Lower leg skin (tissue), 4 donors: ENCODE measurements around the gene S100A16. TPM values are rescaled to one million over a fixed set of nuclear protein-coding genes. Genes with fewer than 3 reads are reported as not detected.

Experiments
- DNase-seq, 2 donors: peaks; one replicate each; pipeline ENCODE4 v3.0.0-alpha.2; 2019; ENCODE audit warnings: low spot score in 2 of 2
- H3K4me3 ChIP-seq: fragments of 200-600 bp; sonication (generic); 2 replicates; pipeline ENCODE4 v1.5.1; 2017; ENCODE audit warnings: mild to moderate bottlenecking, low read depth; ENCODE audit not compliant: poor library complexity, severe bottlenecking
- CTCF ChIP-seq, 3 donors: fragments of 450-650 bp; IDR thresholded peaks; one replicate each; pipeline ENCODE4 v1.5.1; 2016; ENCODE audit warnings: antibody characterized with exemption in 3 of 3, mild to moderate bottlenecking in 3 of 3, moderate library complexity in 2 of 3
- POLR2A ChIP-seq, 2 donors: fragments of 450-650 bp; IDR thresholded peaks; one replicate each; pipeline ENCODE4 v1.6.1; 2016 to 2017; ENCODE audit warnings: antibody characterized with exemption in 2 of 2, mild to moderate bottlenecking in 1 of 2, moderate library complexity in 1 of 2
- WGBS, 2 donors: methylation state at CpG; one replicate each; pipeline ENCODE4 v1.1.5; 2018; 5-methylcytosine and 5-hydroxymethylcytosine counted together
- intact Hi-C: fragments of 100-400 bp; cut with DNase I; formaldehyde crosslinking; loops from one replicate; pipeline ENCODE4 v1.15.0; 2023; ENCODE audit warnings: low total_unique reads
- total RNA-seq, 4 donors: library from RNA; depleted of rRNA; stranded (reverse); fragments of >200 nt; gene quantifications; one replicate each; pipeline ENCODE4 v1.1.0, GENCODE V29; 2016

The S100A16 gene
- total RNA-seq, 4 donors from 2014 or later = 289 to 390 (median 329) TPM

- DNase-seq = no peak
- no peak overlapping the region for H3K4me3 ChIP-seq
- 69 to 75% methylated on average over 3 of the region's 3 CpGs for WGBS, 2 donors
- TF ChIP-seq CTCF (IDR thresholded peaks at IDR 0.05) = no peak
- no peak for TF ChIP-seq POLR2A (IDR thresholded peaks at IDR 0.05)
- intact Hi-C loops = no loop called here
Measured at GRCh38 chr1:153557877-153558276, 55.1 kb downstream of the S100A16 start.

Other genes starting within 250 kb of the S100A16 start
- gene S100A12, start 237.5 kb downstream of the S100A16 start, total RNA-seq = 1 to 10 TPM in 1 of 4 donors, not detected in 3; 2.0 TPM
- gene S100A8, start 222.1 kb downstream of the S100A16 start, total RNA-seq = 10 to 100 TPM in 1 of 4 donors, 1 to 10 TPM in 3; 1.3 to 14.3 (median 6.0) TPM
- gene S100A7A, start 196.6 kb downstream of the S100A16 start, total RNA-seq = not detected
- gene S100A7, start 152.5 kb downstream of the S100A16 start, total RNA-seq = 10 to 100 TPM; 12.2 to 46.8 (median 31.3) TPM
- gene S100A6, start 77.1 kb downstream of the S100A16 start, total RNA-seq = 100 to 1,000 TPM; 147 to 251 (median 192) TPM
- gene S100A5, start 72.2 kb downstream of the S100A16 start, total RNA-seq = not detected
- 100 to 1,000 TPM in 3 of 4 donors, 10 to 100 TPM in 1; 94.4 to 215 (median 146) TPM for gene S100A4, start 67.3 kb downstream of the S100A16 start, total RNA-seq
- gene S100A3, start 63.9 kb downstream of the S100A16 start, total RNA-seq = 10 to 100 TPM in 1 of 4 donors, 1 to 10 TPM in 2, not detected in 1; 1.2 to 78.2 (median 2.2) TPM
- 100 to 1,000 TPM in 1 of 4 donors, 10 to 100 TPM in 3; 71.5 to 143 (median 96.4) TPM for gene S100A2, start 47.3 kb downstream of the S100A16 start, total RNA-seq
- 100 to 1,000 TPM; 416 to 668 (median 495) TPM for gene S100A14, start 3.2 kb upstream of the S100A16 start, total RNA-seq
- gene S100A13, start 14.4 kb upstream of the S100A16 start, total RNA-seq = 10 to 100 TPM; 44.1 to 72.8 (median 47.2) TPM
- gene S100A1, start 15.3 kb upstream of the S100A16 start, total RNA-seq = 10 to 100 TPM in 3 of 4 donors, 1 to 10 TPM in 1; 8.7 to 33.5 (median 23.8) TPM
- gene CHTOP, start 20.9 kb upstream of the S100A16 start, total RNA-seq = 10 to 100 TPM; 56.1 to 86.9 (median 65.5) TPM
- gene SNAPIN, start 45.6 kb upstream of the S100A16 start, total RNA-seq = 10 to 100 TPM; 34.8 to 60.4 (median 46.9) TPM
- gene ILF2, start 57.9 kb upstream of the S100A16 start, total RNA-seq = 100 to 1,000 TPM in 2 of 4 donors, 10 to 100 TPM in 2; 80.4 to 118 (median 105) TPM
- 10 to 100 TPM in 2 of 4 donors, 1 to 10 TPM in 2; 4.3 to 16.5 (median 7.7) TPM for gene NPR1, start 65.6 kb upstream of the S100A16 start, total RNA-seq
- gene INTS3, start 114.9 kb upstream of the S100A16 start, total RNA-seq = 10 to 100 TPM; 28.0 to 31.5 (median 29.6) TPM
- gene SLC27A3, start 162.3 kb upstream of the S100A16 start, total RNA-seq = 10 to 100 TPM; 21.6 to 70.3 (median 45.3) TPM